ENCODE measurements around the gene BRPF1.

Gene BRPF1

GRCh38 chr3:9739181-9739580 lies 7.6 kb downstream of the BRPF1 start:
- no peak for DNase-seq

GRCh38 chr3:9742560-9742959 lies 11.0 kb downstream of the BRPF1 start:
- no peak for DNase-seq

- DNase-seq = no peak
These were observed 12.0 kb downstream of the BRPF1 start for GRCh38 chr3:9743548-9743947.

GRCh38 chr3:9744162-9744561 lies 12.6 kb downstream of the BRPF1 start:
- DNase-seq = no peak

- DNase-seq = no peak
These were observed 14.0 kb downstream of the BRPF1 start for GRCh38 chr3:9745521-9745920.

- no peak for DNase-seq
These were observed 14.8 kb downstream of the BRPF1 start for GRCh38 chr3:9746330-9746729.

GRCh38 chr3:9747267-9747666 lies 15.7 kb downstream of the BRPF1 start:
- DNase-seq = no peak

- no peak for DNase-seq
These were observed 16.5 kb downstream of the BRPF1 start for GRCh38 chr3:9748031-9748430.

GRCh38 chr3:9749296-9749644 lies 17.7 kb downstream of the BRPF1 start:
- no peak for DNase-seq

GRCh38 chr3:9749645-9750555 lies 18.4 kb downstream of the BRPF1 start, which contains the start of gene OGG1:
Gene OGG1 (plus strand): TSS chr3:9749952. CDS start chr3:9750287, 335 bp downstream.
- DNase-seq = peak; percentile 92

- DNase-seq = no peak
These were observed 19.2 kb downstream of the BRPF1 start for GRCh38 chr3:9750556-9751411.

GRCh38 chr3:9754678-9755077 lies 23.1 kb downstream of the BRPF1 start:
- DNase-seq = no peak

GRCh38 chr3:9757427-9757826 lies 25.9 kb downstream of the BRPF1 start:
- no peak for DNase-seq

GRCh38 chr3:9760779-9761505 lies 29.4 kb downstream of the BRPF1 start:
- DNase-seq = no peak

GRCh38 chr3:9761919-9762318 lies 30.4 kb downstream of the BRPF1 start:
- DNase-seq = no peak

GRCh38 chr3:9762871-9763270 lies 31.3 kb downstream of the BRPF1 start:
- no peak for DNase-seq

- no peak for DNase-seq
These were observed 34.3 kb downstream of the BRPF1 start for GRCh38 chr3:9765865-9766264.

GRCh38 chr3:9767418-9767817 lies 35.9 kb downstream of the BRPF1 start:
- no peak for DNase-seq

GRCh38 chr3:9768141-9768775 lies 36.7 kb downstream of the BRPF1 start:
- no peak for DNase-seq

- no peak for DNase-seq
These were observed 37.5 kb downstream of the BRPF1 start for GRCh38 chr3:9769012-9769411.

GRCh38 chr3:9769426-9770275 lies 38.1 kb downstream of the BRPF1 start, which contains the start of gene CAMK1:
Gene CAMK1 (minus strand): TSS chr3:9769947. CDS start chr3:9767749, 2,198 bp downstream.
- DNase-seq = peak; percentile 66

Measured in stimulated activated CD4-positive, alpha-beta T cell treated with anti-CD3 and anti-CD28 coated beads, Interleukin-4, amount 100 ng/mL, for 1 hour (primary cell).